GM12878 (cell line): ENCODE data around the gene NUP210. TPM values are rescaled to one million over a fixed set of nuclear protein-coding genes. Genes with fewer than 3 reads are reported as not detected.

ENCODE experiments used
- ATF2 ChIP-seq: IDR thresholded peaks from 2 replicates; pipeline ENCODE4 v1.6.1; 2012; ENCODE audit warnings: low read length, inconsistent platforms
- CHD4 ChIP-seq: fragments of 200-600 bp; sonication (generic); IDR thresholded peaks from 2 replicates; pipeline ENCODE4 v1.6.1; 2016; ENCODE audit warnings: mild to moderate bottlenecking
- DPF2 ChIP-seq: fragments of 450-650 bp; IDR thresholded peaks from 2 replicates; pipeline ENCODE4 v1.6.1; 2017; ENCODE audit warnings: mild to moderate bottlenecking
- E4F1 ChIP-seq: fragments of 450-650 bp; IDR thresholded peaks from 2 replicates; pipeline ENCODE4 v1.6.1; 2018; ENCODE audit warnings: borderline replicate concordance, mild to moderate bottlenecking; ENCODE audit not compliant: partially characterized antibody
- ESRRA ChIP-seq: IDR thresholded peaks from 2 replicates; pipeline ENCODE4 v1.6.1; 2012; ENCODE audit warnings: mild to moderate bottlenecking, low read length, improper control_type of control experiment
- EZH2 ChIP-seq: IDR thresholded peaks from 2 replicates; pipeline ENCODE4 v1.6.1; 2012; ENCODE audit warnings: low read depth, mild to moderate bottlenecking, control low read depth, inconsistent platforms, low read length, borderline replicate concordance; ENCODE audit not compliant: control insufficient read depth
- GABPA ChIP-seq: IDR thresholded peaks from 2 replicates; pipeline ENCODE4 v1.6.1; 2014; ENCODE audit warnings: antibody characterized with exemption, low read depth, mild to moderate bottlenecking, inconsistent platforms
- KDM1A ChIP-seq: fragments of 200-600 bp; sonication (generic); IDR thresholded peaks from 2 replicates; pipeline ENCODE4 v1.6.1; 2016; ENCODE audit warnings: borderline replicate concordance
- MAX ChIP-seq: IDR thresholded peaks from 2 replicates; pipeline ENCODE4 v1.6.1; 2012; ENCODE audit warnings: low read depth, low read length, improper control_type of control experiment
- NFXL1 ChIP-seq: fragments of 450-650 bp; IDR thresholded peaks from 2 replicates; pipeline ENCODE4 v1.6.1; 2017; ENCODE audit warnings: antibody characterized with exemption, mild to moderate bottlenecking, borderline replicate concordance
- PAX5 ChIP-seq: IDR thresholded peaks from 2 replicates; pipeline ENCODE4 v1.6.1; 2011; ENCODE audit warnings: low read depth, low read length, borderline replicate concordance
- PBX3 ChIP-seq: IDR thresholded peaks from 2 replicates; pipeline ENCODE4 v1.6.1; 2011; ENCODE audit warnings: mild to moderate bottlenecking, low read depth, low read length, moderate library complexity; ENCODE audit not compliant: insufficient replicate concordance
- POLR2A ChIP-seq: IDR thresholded peaks from 2 replicates; pipeline ENCODE4 v1.6.1; 2011; ENCODE audit warnings: low read depth, mild to moderate bottlenecking, low read length
- RCOR1 ChIP-seq: conservative IDR thresholded peaks from 2 replicates; pipeline ENCODE4 v1.6.1; 2012; ENCODE audit warnings: low read depth, low read length, improper control_type of control experiment
- RELB ChIP-seq: fragments of 450-650 bp; IDR thresholded peaks from 2 replicates; pipeline ENCODE4 v1.6.1; 2017; ENCODE audit warnings: low read depth, mild to moderate bottlenecking, moderate library complexity
- RUNX3 ChIP-seq: IDR thresholded peaks from 2 replicates; pipeline ENCODE4 v1.6.1; 2012; ENCODE audit warnings: low read length, inconsistent platforms
- SMAD1 ChIP-seq: fragments of 450-650 bp; IDR thresholded peaks from 2 replicates; pipeline ENCODE4 v1.6.1; 2018; ENCODE audit warnings: mild to moderate bottlenecking, low read depth; ENCODE audit not compliant: partially characterized antibody
- SREBF1 ChIP-seq: IDR thresholded peaks from 2 replicates; pipeline ENCODE4 v1.6.1; 2012; ENCODE audit warnings: mild to moderate bottlenecking, low read length
- SRF ChIP-seq, 2 experiments: IDR thresholded peaks; 2 replicates each; pipeline ENCODE4 v1.6.1; 2011; ENCODE audit warnings: low read depth in 2 of 2, low read length in 2 of 2, mild to moderate bottlenecking in 1 of 2, moderate library complexity in 1 of 2
- STAT1 ChIP-seq: fragments of 450-650 bp; conservative IDR thresholded peaks from 2 replicates; pipeline ENCODE4 v1.6.1; 2014; ENCODE audit warnings: antibody characterized with exemption, mild to moderate bottlenecking
- SUPT20H ChIP-seq: IDR thresholded peaks from 2 replicates; pipeline ENCODE4 v1.6.1; 2011; ENCODE audit warnings: low read depth, mild to moderate bottlenecking, low read length, moderate library complexity, borderline replicate concordance; ENCODE audit not compliant: control insufficient read depth
- TARDBP ChIP-seq: IDR thresholded peaks from 2 replicates; pipeline ENCODE4 v1.6.1; 2016; ENCODE audit warnings: borderline replicate concordance
- TCF12 ChIP-seq: IDR thresholded peaks from 2 replicates; pipeline ENCODE4 v1.6.1; 2011; ENCODE audit warnings: low read depth, mild to moderate bottlenecking, low read length
- TCF7 ChIP-seq: IDR thresholded peaks from 2 replicates; pipeline ENCODE4 v1.6.1; 2014; ENCODE audit warnings: antibody characterized with exemption, borderline replicate concordance
- ZBED1 ChIP-seq: IDR thresholded peaks from 2 replicates; pipeline ENCODE4 v1.6.1; 2016; ENCODE audit warnings: borderline replicate concordance
- polyA plus RNA-seq, 11 experiments: library from polyadenylated mRNA; depleted of rRNA in 4 of 11; unstranded in 6 of 11; stranded (reverse) in 5 of 11; fragments of >200 nt; fragmentation: Nextera tagmentation in 4 of 11; fragmentation: Illumina TruSeq in 1 of 11; extraction: Ambion mirVana in 4 of 11; extraction: Trizol in 1 of 11; gene quantifications; 1 replicate in 1 of 11; 2 replicates in 10 of 11; pipeline versions ENCODE4 v1.2.1 to v1.2.3, GENCODE V29; 2011 to 2016; ENCODE audit warnings: inconsistent platforms in 2 of 11, missing spikeins in 2 of 11, low read depth in 1 of 11
- total RNA-seq, 4 experiments: library from RNA; depleted of rRNA in 3 of 4; stranded (reverse); fragments of >200 nt in 3 of 4; fragmentation: Illumina TruSeq in 1 of 4; extraction: Trizol in 1 of 4; gene quantifications; 2 replicates each; pipeline versions ENCODE4 v1.2.1 to v1.2.3, GENCODE V29; 2013 to 2021

NUP210 gene
- total and polyA plus RNA-seq, 10 of the 15 experiments (the other 5 are each of a cell fraction or from before 2014, with no cell fraction given), result 2.9 to 150 (median 76.0) TPM

GRCh38 chr3:13420831-13421765 is 976 bp upstream of the NUP210 start (continued):
- TF ChIP-seq TARDBP, result no peak
- TF ChIP-seq TCF7, result no peak
- TF ChIP-seq MAX, result peak; percentile 59; the same call in 1 of the 2 replicates
- TF ChIP-seq POLR2A, result peak; percentile 49; the same call in 1 of the 2 replicates
- no peak for TF ChIP-seq EZH2
- TF ChIP-seq SUPT20H, result no peak
- no peak for TF ChIP-seq STAT1
- TF ChIP-seq ESRRA, result peak; percentile 69; the same call in 1 of the 2 replicates
- TF ChIP-seq DPF2, result no peak
- no peak for TF ChIP-seq NFXL1
- no peak for TF ChIP-seq ATF2
- no peak for TF ChIP-seq GABPA
- TF ChIP-seq PAX5, result no peak
- no peak for TF ChIP-seq PBX3
- TF ChIP-seq RELB, result peak; percentile 75
- TF ChIP-seq CHD4, result no peak
- 0 out of 2 replicates have a peak, but pooled peaks have one; percentile 1 for TF ChIP-seq TCF12
- TF ChIP-seq SREBF1, result no peak
- no peak for TF ChIP-seq RCOR1
- TF ChIP-seq RUNX3, result peak; percentile 65
- TF ChIP-seq KDM1A, result no peak
- TF ChIP-seq E4F1, result peak; percentile 79
- no peak for TF ChIP-seq SMAD1
- TF ChIP-seq ZBED1, result no peak
- TF ChIP-seq SRF (IDR thresholded peaks at IDR 0.05; ENCODE audit: low read depth in 2 of 2, low read length in 2 of 2), result no peak
